GM12873 (cell line): Measurements from ENCODE around the gene FLT3.

Source experiments
- CTCF ChIP-seq: IDR thresholded peaks from 2 replicates; pipeline ENCODE4 v1.5.1; 2012; ENCODE audit warnings: low read depth, mild to moderate bottlenecking, moderate library complexity, low read length, control low read depth; ENCODE audit not compliant: insufficient read depth; ENCODE audit errors: missing control alignments

The FLT3 gene

GRCh38 chr13:28047757-28048388 lies 52.5 kb downstream of the FLT3 start:
- TF ChIP-seq CTCF: no peak

- no peak for TF ChIP-seq CTCF
Measured at GRCh38 chr13:28046981-28047380, 53.4 kb downstream of the FLT3 start.

GRCh38 chr13:28045861-28046260 lies 54.5 kb downstream of the FLT3 start:
- TF ChIP-seq CTCF: no peak

DNA sequence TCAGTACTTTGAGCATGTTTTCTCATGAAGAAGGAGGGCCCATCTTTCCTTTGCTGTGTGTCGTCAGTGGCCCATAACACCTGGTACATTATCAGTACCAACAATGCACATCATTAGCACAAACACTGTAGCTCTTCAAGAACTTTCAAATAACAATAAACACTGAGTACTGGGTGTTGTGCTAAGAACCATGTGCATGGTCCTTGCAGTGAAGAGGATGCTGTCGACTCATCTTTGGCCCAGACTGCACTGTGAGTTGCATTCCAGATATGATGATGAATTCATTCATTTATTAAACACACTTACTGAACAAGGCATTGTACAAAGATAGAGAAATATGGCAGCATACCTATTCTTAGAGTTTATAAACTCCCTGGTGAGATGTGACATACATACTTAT lies 55.8 kb downstream of the FLT3 start:
- no peak for TF ChIP-seq CTCF

DNA sequence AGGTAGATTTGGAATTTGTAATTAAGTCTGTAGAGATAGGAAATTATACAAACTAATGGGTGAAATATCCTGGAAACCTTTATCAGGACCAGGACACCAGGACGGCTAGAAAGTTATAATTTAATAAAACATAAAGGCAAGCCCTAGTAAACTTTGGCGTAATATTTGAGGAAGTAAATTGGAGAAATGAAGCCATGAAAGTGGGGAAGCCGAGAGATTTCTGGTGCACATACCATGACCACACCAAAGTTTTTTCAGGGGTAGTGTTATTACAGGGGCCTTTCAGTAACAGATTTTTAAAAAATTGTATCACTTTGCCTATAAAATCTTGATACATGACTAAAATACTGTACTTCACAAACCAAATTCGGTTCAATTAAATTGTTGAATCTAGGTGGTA lies 57.2 kb downstream of the FLT3 start:
- no peak for TF ChIP-seq CTCF

DNA sequence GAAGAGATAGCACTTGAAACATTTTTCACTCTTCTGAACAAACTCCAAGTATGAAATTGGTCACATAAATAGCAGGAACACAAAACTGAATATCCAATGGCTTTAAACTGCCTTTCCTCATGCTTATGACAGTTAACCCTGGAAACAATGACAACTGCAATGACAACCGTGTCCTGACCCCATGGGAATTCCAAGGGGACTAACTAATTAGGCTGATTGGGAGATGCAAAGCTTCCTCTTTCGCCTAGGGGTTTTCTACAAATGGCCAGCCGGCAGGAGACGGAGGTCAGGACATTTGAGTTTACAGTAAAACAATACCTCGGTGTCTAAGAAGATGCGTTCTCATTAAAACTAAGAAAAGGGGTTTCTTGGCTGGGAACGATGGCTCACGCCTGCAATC lies 58.9 kb downstream of the FLT3 start:
- no peak for TF ChIP-seq CTCF

DNA sequence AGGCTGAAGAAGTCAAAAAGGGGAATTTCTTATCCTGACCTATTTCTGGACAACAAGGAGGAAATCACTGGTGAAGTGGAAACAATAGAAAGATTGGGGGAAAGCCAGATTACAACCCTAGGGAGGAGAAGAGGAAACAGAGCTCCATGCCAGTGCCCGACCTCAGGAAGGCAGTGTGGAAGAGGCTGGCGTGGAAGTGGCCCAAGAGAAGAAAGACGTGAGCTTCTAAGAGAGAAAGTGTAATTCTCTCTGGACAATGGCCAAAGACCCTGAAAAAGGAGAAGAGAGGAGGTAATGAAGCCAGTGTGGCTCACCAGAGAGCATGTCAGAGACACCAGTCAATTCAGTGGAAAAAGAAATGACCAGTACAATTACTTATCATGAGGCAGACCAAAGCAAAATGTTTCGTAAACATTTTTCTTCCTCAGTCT lies 59.3 kb downstream of the FLT3 start:
- no peak for TF ChIP-seq CTCF
